GDM1 (cell line): ENCODE results near the gene TES.
"Not testable (repeated sequence)": the region's sequence is repeated elsewhere in the genome, so short reads cannot be mapped to it uniquely, and the experiment has no call there.

ENCODE experiments used
- DNase-seq: peaks from one replicate; lab custom pipeline; 2025; lab: John Stamatoyannopoulos, UW

TES gene

GRCh38 chr7:116242759-116243158 is 32.4 kb downstream of the TES start:
- no peak for DNase-seq

DNA sequence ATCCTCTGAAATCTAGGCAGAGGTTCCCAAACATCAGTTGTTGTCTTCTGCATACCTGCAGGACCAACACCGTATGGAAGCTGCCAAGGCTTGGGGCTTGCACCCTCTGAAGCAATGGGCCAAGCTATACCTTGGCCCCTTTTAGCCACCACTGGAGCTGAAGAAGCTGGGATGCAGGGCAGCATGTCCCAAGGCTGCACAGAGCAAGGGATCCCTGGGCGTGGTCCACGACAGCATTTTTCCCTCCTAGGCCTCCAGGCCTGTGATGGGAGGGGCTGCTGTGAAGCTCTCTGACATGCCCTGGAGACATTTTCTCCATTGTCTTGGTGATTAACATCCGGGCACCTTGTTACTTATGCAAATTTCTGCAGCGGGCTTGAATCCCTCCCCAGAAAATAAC is 34.5 kb downstream of the TES start:
- not testable (repeated sequence) for DNase-seq

DNA sequence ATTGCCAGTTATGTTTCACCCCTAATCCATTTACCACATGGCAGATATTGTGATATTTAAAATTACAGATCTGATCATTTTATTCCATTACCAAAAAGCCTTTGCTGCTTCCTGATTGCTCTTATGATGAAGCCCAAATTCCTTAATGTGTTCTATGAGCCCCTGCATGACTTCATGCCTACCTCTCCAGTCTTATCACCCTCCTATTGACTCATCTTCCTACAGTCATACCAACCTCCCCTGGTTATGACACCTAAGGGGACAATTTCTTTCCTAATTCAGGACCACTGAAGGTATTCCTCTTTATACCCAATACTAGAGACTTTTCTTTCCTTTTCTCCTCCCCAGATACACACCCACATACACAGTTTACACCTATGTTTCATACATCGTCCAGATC is 36.0 kb downstream of the TES start:
- DNase-seq = no peak

GRCh38 chr7:116249969-116250553 is 39.7 kb downstream of the TES start:
- DNase-seq = no peak

DNA sequence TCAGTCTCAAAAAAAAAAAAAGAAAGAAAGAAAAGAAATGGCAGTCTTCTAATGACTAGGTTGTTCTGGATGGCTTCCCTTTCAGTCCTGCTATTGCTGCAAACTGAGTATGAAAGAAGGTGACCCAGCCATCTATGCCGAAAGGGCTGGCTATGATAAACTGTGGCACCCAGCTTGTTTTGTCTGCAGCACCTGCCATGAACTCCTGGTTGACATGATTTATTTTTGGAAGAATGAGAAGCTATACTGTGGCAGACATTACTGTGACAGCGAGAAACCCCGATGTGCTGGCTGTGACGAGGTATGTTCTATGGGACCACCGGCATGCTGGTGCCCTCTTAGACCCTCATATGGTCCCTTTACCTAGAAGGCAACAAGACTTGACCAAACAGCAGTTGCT is 41.3 kb downstream of the TES start:
- no peak for DNase-seq

GRCh38 chr7:116252249-116252648 is 41.9 kb downstream of the TES start:
- no peak for DNase-seq

DNA sequence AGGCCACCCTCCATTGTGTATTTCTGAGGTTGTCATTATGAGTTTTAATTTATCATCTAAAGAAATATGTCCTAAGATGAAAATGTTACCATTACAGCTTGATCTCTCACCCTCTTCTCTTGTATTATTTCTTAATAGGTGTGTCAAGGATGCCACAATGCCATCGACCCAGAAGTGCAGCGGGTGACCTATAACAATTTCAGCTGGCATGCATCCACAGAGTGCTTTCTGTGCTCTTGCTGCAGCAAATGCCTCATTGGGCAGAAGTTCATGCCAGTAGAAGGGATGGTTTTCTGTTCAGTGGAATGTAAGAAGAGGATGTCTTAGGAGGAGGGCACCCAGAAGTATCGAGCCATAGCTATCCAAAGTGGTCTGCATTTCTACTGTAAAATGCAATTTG is 46.8 kb downstream of the TES start:
- DNase-seq = no peak

DNA sequence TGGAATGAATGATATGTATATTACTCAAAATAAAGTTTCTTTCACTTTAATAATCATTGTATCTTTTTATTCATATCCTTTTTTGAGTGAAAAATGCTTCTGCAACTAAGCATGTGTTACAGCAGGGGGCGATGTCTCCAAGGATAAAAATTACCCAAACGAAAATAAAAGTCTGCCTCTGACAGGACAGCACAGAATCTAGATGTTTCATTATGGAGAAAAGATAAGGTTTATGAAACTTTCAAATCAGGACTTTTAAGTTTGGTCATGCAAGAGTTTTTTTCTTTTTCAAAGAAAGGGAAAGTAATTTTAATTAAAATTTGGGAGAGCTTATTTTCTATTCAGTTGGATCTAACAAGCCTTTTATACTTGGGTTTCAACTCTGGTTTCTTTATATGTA is 48.4 kb downstream of the TES start:
- DNase-seq = no peak

- no peak for DNase-seq
Observed at GRCh38 chr7:116259156-116259870, 49.0 kb downstream of the TES start.

DNA sequence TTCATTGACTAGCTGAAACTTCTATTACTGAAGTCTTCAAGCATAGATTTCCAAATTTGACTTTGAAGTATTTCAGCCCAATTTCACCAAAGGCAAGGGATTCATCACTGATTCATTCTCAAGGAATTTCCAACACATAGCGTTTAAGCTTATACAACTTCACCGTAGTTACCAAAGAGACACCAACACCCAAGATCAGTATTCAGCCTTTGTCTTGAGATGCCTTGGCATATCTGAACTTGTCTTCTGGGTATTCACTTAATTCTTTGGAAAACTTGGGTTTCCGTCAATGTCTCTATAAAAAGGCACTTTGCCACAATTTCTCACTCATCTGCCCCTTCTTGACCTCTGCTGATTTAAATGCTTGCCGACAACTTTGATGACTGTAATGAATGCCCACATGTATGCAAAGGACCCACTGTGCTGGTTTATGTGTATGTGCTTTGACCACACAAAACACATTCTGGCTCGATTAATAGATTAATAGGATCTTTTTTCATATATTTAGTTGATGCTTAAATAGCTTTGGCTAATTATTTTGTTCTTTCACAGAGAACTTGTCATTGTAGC is 49.6 kb downstream of the TES start:
- DNase-seq = no peak

GRCh38 chr7:116261904-116262303 is 51.6 kb downstream of the TES start:
- DNase-seq = no peak

GRCh38 chr7:116265881-116266280 is 55.5 kb downstream of the TES start:
- no peak for DNase-seq

GRCh38 chr7:116269466-116269865 is 59.1 kb downstream of the TES start:
- no peak for DNase-seq

DNA sequence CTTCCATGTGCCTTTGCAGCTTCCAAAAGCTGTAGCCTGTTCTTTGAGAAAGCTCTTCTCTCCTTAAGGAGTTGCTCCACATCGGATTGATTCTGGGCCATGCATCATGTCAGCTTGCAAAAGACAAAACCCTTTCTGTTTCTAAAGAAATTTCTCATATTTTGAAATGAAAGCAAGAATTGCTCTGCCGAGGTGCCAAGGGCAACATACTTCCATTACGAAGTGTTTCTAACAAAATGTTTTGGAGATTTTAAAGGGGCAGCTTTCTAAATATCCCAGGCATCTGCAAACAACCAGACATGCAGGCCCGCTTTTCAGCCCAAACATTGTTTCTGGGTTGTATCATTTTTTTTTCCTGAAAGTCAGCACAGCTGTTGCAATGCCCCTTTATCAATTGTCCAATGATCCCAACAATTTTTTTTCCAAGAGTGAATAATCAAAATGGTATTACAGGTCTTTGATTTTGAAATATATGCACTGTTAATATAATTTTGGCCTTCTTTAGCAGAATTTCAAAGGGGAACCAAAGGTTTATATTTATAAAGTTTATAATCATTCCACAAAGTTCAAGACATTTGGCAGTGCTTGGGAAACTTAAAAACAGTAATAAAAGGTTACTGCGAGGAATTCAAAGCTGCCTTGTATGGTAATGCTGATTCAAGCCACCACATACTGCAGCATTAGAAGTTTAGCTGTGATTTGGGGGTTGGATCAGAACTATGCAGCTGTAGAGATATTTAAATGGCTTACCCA is 61.0 kb downstream of the TES start:
- DNase-seq = no peak

DNA sequence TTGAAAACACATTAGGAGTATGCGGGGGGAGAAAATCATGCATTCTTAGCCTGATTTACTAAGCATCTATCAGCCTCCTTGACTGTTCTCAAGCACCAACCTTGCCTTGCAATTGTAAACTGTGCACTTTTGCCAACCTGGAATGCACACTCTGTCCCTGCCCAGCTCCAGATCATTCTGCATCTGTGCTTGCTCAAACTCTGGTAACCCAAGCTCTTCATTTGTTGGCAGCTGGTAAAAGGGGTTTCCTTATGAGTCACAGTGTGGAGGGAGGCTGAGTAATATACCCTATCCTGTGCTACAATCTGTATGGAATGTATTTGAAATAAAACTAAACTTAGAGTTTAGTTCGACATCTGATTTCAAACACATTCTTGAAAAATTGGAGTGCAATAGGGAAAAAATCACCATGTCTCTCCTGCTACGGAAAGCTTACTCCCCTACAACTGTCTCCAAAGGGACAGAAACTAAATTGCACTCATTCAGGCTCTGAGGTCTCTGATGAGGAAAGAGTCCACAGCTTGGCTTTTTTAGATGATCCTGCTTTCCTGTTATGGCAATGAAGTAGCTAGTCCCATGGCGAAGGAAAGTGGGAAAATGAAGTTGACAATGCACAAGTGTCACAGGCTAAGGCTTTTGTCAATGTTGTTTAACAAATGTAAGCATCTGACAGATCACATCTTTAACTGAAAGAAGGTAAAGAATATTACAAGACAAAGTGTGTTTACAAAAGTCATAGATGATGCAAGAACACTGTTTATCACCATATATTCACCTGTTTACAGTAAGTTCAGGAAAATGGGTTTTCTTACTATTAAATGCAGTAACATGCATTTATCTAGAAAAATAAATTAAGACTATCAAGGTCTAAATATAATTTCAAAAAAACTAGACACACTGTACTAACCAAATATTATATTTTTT is 61.9 kb downstream of the TES start:
- no peak for DNase-seq

DNA sequence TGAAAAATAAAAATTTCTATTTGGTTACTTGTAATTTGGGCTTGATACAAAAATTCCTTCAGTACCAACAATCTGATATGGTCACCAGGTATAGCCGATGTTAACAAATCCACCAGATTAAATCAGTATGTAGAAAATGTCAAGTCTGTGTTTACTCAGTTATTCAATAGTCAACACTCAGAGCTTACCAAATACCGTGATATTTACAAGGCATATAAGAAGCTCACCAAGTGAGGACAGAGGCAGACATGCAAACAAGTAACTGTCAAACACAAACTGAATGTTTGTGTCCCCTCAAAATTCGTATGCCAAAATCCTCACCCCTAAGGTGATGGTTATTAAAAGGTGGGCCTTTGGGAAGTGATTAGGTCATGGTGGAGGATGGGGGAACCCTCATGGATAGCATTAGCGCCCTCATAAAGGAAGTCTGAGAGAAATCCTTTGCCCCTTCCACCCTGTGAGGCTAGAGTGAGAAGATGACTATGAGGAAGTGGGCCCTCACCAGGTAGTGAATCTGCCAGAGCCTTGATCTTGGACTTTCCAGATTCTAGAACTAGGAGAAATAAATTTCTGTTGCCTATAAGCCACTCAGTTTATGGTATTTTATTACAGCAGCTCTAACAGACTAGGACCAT is 63.1 kb downstream of the TES start:
- no peak for DNase-seq

GRCh38 chr7:116273918-116274301 is 63.6 kb downstream of the TES start:
- DNase-seq = no peak

DNA sequence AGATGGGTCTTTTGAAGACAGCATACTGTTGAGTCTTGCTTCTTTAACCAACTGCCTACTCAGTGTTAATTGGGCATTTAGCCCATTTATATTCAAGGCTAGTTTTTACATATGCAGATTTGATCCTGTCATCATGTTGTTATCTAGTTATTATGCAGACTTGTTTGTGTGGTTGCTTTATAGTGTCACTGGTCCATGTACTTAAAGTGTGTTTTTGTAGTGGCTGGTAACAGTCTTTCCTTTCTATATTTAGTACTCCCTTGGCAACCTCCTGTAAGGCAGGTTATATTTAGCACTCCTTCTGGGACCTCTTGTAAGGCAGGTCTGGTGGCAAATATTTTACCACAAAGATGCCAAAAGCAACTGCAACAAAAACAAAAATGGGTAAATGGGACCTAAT is 66.7 kb downstream of the TES start:
- DNase-seq = no peak

- DNase-seq = no peak
Observed at GRCh38 chr7:116279217-116279616, 68.9 kb downstream of the TES start.

DNA sequence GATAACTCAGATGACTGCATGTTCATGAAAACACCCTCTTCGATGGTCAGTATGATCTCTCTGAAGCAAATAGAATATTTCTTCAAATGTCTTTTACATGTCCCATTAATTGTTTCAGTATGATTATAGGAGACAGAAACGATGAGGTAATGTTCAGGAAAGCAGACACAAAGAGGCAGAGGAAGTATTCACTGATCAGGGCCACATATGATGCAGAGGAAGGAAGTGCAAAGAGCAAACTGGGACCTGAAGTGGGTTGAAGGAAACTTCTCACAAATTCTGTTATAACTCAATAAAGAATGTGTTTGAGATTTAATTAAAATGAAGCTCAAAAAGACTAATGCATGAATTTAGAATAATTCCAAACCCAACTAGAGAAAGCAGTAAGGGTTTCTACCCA is 70.5 kb downstream of the TES start:
- no peak for DNase-seq

GRCh38 chr7:116283595-116284204 is 73.4 kb downstream of the TES start:
- no peak for DNase-seq
